Fibroblast of lung (primary cell): ENCODE results near the gene RPS16. TPM values are rescaled to one million over a fixed set of nuclear protein-coding genes. Genes with fewer than 3 reads are reported as not detected.

Experiments used
- DNase-seq, 2 donors: peaks; one replicate each; pipeline versions ENCODE4 v3.0.0 to v3.0.0-alpha.2; 2010; ENCODE audit warnings: low read depth in 2 of 2
- H2AFZ ChIP-seq: 2 replicates; pipeline ENCODE4 v1.5.1; 2012; ENCODE audit warnings: low read length, control low read depth, inconsistent platforms
- H3K27ac ChIP-seq: 2 replicates; pipeline ENCODE4 v1.5.1; 2011; ENCODE audit warnings: low read length, control low read depth; ENCODE audit not compliant: insufficient read depth
- H3K27me3 ChIP-seq: 2 replicates; pipeline ENCODE4 v1.5.1; 2011; ENCODE audit warnings: mild to moderate bottlenecking, low read length; ENCODE audit not compliant: control insufficient read depth, insufficient read depth
- H3K36me3 ChIP-seq: 2 replicates; pipeline ENCODE4 v1.5.1; 2011; ENCODE audit warnings: low read length; ENCODE audit not compliant: control insufficient read depth, insufficient read depth
- H3K4me1 ChIP-seq: 2 replicates; pipeline ENCODE4 v1.5.1; 2011; ENCODE audit warnings: low read length; ENCODE audit not compliant: control insufficient read depth, insufficient read depth; ENCODE audit errors: extremely low read depth
- H3K4me2 ChIP-seq: 2 replicates; pipeline ENCODE4 v1.5.1; 2011; ENCODE audit warnings: low read length, control low read depth; ENCODE audit not compliant: insufficient read depth; ENCODE audit errors: extremely low read depth
- H3K4me3 ChIP-seq, 4 experiments: fragments of 200-600 bp in 1 of 4; sonication (generic) in 1 of 4; replicated peaks in 1 of 4; 2 replicates each; pipeline ENCODE4 v1.5.1; 2011 to 2016; ENCODE audit warnings: low read length in 4 of 4, low read depth in 3 of 4, mild to moderate bottlenecking in 3 of 4, control low read depth in 2 of 4, inconsistent platforms in 1 of 4, mixed read lengths in 1 of 4; ENCODE audit not compliant: insufficient read depth in 1 of 4; ENCODE audit errors: control extremely low read depth in 1 of 4
- H3K79me2 ChIP-seq: 2 replicates; pipeline ENCODE4 v1.5.1; 2012; ENCODE audit warnings: mild to moderate bottlenecking, low read length, inconsistent platforms; ENCODE audit not compliant: control insufficient read depth, insufficient read depth
- H3K9ac ChIP-seq: 2 replicates; pipeline ENCODE4 v1.5.1; 2011; ENCODE audit warnings: mild to moderate bottlenecking, low read length, control low read depth; ENCODE audit not compliant: insufficient read depth
- H3K9me3 ChIP-seq: 2 replicates; pipeline ENCODE4 v1.5.1; 2012; ENCODE audit warnings: low read depth, low read length; ENCODE audit not compliant: control insufficient read depth, insufficient read depth
- H4K20me1 ChIP-seq: 2 replicates; pipeline ENCODE4 v1.5.1; 2011; ENCODE audit warnings: low read length; ENCODE audit not compliant: control insufficient read depth, insufficient read depth; ENCODE audit errors: extremely low read depth
- CTCF ChIP-seq, 2 donors: IDR thresholded peaks in 1 of 2; conservative IDR thresholded peaks in 1 of 2; 1 replicate in 1 of 2; 2 replicates in 1 of 2; pipeline ENCODE4 v1.5.1; 2011 to 2012; ENCODE audit warnings: low read length in 2 of 2, control low read depth in 1 of 2, inconsistent platforms in 1 of 2, low read depth in 1 of 2, mild to moderate bottlenecking in 1 of 2
- EZH2 ChIP-seq: IDR thresholded peaks from 2 replicates; pipeline ENCODE4 v1.5.1; 2012; ENCODE audit warnings: low read length, control low read depth, mild to moderate bottlenecking; ENCODE audit errors: missing control alignments
- polyA plus RNA-seq, 2 donors: library from polyadenylated mRNA; depleted of rRNA in 1 of 2; stranded (reverse) in 1 of 2; unstranded in 1 of 2; fragments of >200 nt; gene quantifications; 2 replicates each; pipeline ENCODE4 v1.2.1, GENCODE V29; 2011 to 2012; ENCODE audit warnings: missing spikeins in 1 of 2
- total RNA-seq: library from RNA; depleted of rRNA; stranded (reverse); fragments of >200 nt; gene quantifications from 2 replicates; pipeline ENCODE4 v1.2.1, GENCODE V29; 2014

The RPS16 gene
- total and polyA plus RNA-seq, 2 donors (not counting 1 experiment from before 2014, with no cell fraction given), result 149 to 1,704 TPM

- no peak overlapping the region for H3K9ac ChIP-seq
- TF ChIP-seq CTCF (conservative IDR thresholded peaks at IDR 0.05 in 1 of 2, IDR thresholded peaks at IDR 0.05 in 1 of 2; ENCODE audit: low read depth in 1 of 2, low read length in 2 of 2), result no peak
- no peak for TF ChIP-seq EZH2
- no peak overlapping the region for H3K4me2 ChIP-seq
- no peak for DNase-seq
- H3K4me3 ChIP-seq, result no peak overlapping the region
- no peak overlapping the region for H2AFZ ChIP-seq
- no peaks in the 10 kb centered on the region for H3K27me3 ChIP-seq
- H3K9me3 ChIP-seq, result no peaks in the 10 kb centered on the region
- H3K27ac ChIP-seq, result no peak overlapping the region
- peaks cover 32% of the 10 kb centered on the region for H3K36me3 ChIP-seq
- H3K4me1 ChIP-seq, result peaks cover 10% of the 10 kb centered on the region
- no peaks in the 10 kb centered on the region for H4K20me1 ChIP-seq
- peaks cover 27% of the 10 kb centered on the region for H3K79me2 ChIP-seq
Observed at GRCh38 chr19:39388657-39389056, 47.1 kb downstream of the RPS16 start.

GRCh38 chr19:39386557-39386956 is 49.2 kb downstream of the RPS16 start:
- H3K36me3 ChIP-seq, result peaks cover 36% of the 10 kb centered on the region
- TF ChIP-seq CTCF (conservative IDR thresholded peaks at IDR 0.05 in 1 of 2, IDR thresholded peaks at IDR 0.05 in 1 of 2; ENCODE audit: low read depth in 1 of 2, low read length in 2 of 2) (no peak), EZH2 (no peak)

GRCh38 chr19:39385629-39386411 is 49.9 kb downstream of the RPS16 start:
- peaks cover 42% of the 10 kb centered on the region for H3K36me3 ChIP-seq
- H3K9me3 ChIP-seq, result no peaks in the 10 kb centered on the region
- no peaks in the 10 kb centered on the region for H3K27me3 ChIP-seq
- no peak overlapping the region for H3K9ac ChIP-seq
- H3K79me2 ChIP-seq, result peaks cover 16% of the 10 kb centered on the region
- no peak overlapping the region for H3K4me3 ChIP-seq
- no peak overlapping the region for H2AFZ ChIP-seq
- H4K20me1 ChIP-seq, result no peaks in the 10 kb centered on the region
- no peak overlapping the region for H3K27ac ChIP-seq
- TF ChIP-seq EZH2 (no peak), CTCF (conservative IDR thresholded peaks at IDR 0.05 in 1 of 2, IDR thresholded peaks at IDR 0.05 in 1 of 2; ENCODE audit: low read depth in 1 of 2, low read length in 2 of 2) (no peak)
- peaks cover 8% of the 10 kb centered on the region for H3K4me1 ChIP-seq
- no peak overlapping the region for H3K4me2 ChIP-seq
- DNase-seq, result no peak

More at GRCh38 chr19:39386557-39386956, 49.2 kb downstream of the RPS16 start:
- peaks cover 18% of the 10 kb centered on the region for H3K79me2 ChIP-seq
- H3K9me3 ChIP-seq, result no peaks in the 10 kb centered on the region
- H4K20me1 ChIP-seq, result no peaks in the 10 kb centered on the region
- no peak overlapping the region for H3K9ac ChIP-seq
- H3K4me2 ChIP-seq, result no peak overlapping the region
- no peak overlapping the region for H2AFZ ChIP-seq
- H3K4me3 ChIP-seq, result no peak overlapping the region
- DNase-seq, result no peak
- no peaks in the 10 kb centered on the region for H3K27me3 ChIP-seq
- no peak overlapping the region for H3K27ac ChIP-seq
- H3K4me1 ChIP-seq, result peaks cover 8% of the 10 kb centered on the region
